ENCODE results near the gene PAX5. TPM values are rescaled to one million over a fixed set of nuclear protein-coding genes. Genes with fewer than 3 reads are reported as not detected.

PAX5 gene
- total and polyA plus RNA-seq, 2 donors (not counting 1 experiment from before 2014, with no cell fraction given): 196 to 275 TPM

GRCh38 chr9:37032713-37033112 lies 1.4 kb downstream of the PAX5 start:
- Histone ChIP-seq H3K27ac (ENCODE audit: low read length in 2 of 2) (peak overlapping the region; percentile 98 to 100), H3K4me1 (ENCODE audit: control insufficient read depth in 2 of 2, insufficient read depth in 2 of 2, low read length in 2 of 2) (peaks cover 52 to 78% of the 10 kb centered on the region in 2 donors), H3K79me2 (ENCODE audit: control insufficient read depth, insufficient read depth, low read length) (peaks cover 99% of the 10 kb centered on the region), H3K9ac (ENCODE audit: low read length) (peak overlapping the region; percentile 98), H3K4me3 (ENCODE audit: control extremely low read depth in 1 of 5, extremely low read depth in 1 of 5, insufficient read depth in 1 of 5, low read depth in 2 of 5, low read length in 4 of 5) (peak overlapping the region; percentile 68 to 95 (median 86)), H3K4me2 (replicated peaks; ENCODE audit: low read depth, low read length, poor library complexity, severe bottlenecking) (peak overlapping the region; percentile 88), H3K9me3 (ENCODE audit: control extremely low read depth in 1 of 3, control insufficient read depth in 2 of 3, insufficient read depth in 1 of 3, low read length in 2 of 3) (no peaks in the 10 kb centered on the region), H2AFZ (ENCODE audit: insufficient read depth, low read depth, low read length, poor library complexity, severe bottlenecking) (peak overlapping the region; percentile 29), H3K27me3 (replicated peaks in 1 of 4; ENCODE audit: control extremely low read depth in 1 of 4, control insufficient read depth in 3 of 4, insufficient read depth in 4 of 4, low read length in 3 of 4) (no peaks in the 10 kb centered on the region), H4K20me1 (ENCODE audit: control insufficient read depth, insufficient read depth, low read length, poor library complexity, severe bottlenecking) (peaks cover 46% of the 10 kb centered on the region), H3K36me3 (replicated peaks in 1 of 2; ENCODE audit: control extremely low read depth in 1 of 2, control insufficient read depth in 1 of 2, extremely low read depth in 1 of 2, insufficient read depth in 2 of 2, low read length in 1 of 2) (peaks cover 0 to 10% of the 10 kb centered on the region in 2 experiments)
- TF ChIP-seq EZH2 (IDR thresholded peaks at IDR 0.05; ENCODE audit: borderline replicate concordance, insufficient read depth, low read depth, low read length, poor library complexity, severe bottlenecking) (no peak), CTCF (IDR thresholded peaks at IDR 0.05) (no peak)
- Mint-ChIP-seq H3K9me3 (ENCODE audit: insufficient read depth) (no peaks in the 10 kb centered on the region), H3K4me3 (peak overlapping the region; percentile 89), H3K27me3 (no peaks in the 10 kb centered on the region), H3K4me1 (peaks cover 74% of the 10 kb centered on the region), H3K27ac (peak overlapping the region; percentile 96)
- ATAC-seq (ENCODE audit: low read depth) (peak; percentile 7), DNase-seq (peak; percentile 71)
- POLR2A ChIA-PET: interaction anchor here (0.6 to 1.7 kb wide), 5 partner anchors 10 to 44 kb away, joined by 3 to 4 read pairs (median 4); no protein-coding TSS in a partner anchor
- CTCF ChIA-PET: interaction anchor here (1.2 to 3.0 kb wide), 2 partner anchors 35 to 293 kb away, joined by 3 to 13 read pairs; no protein-coding TSS in a partner anchor
- intact Hi-C loops (cut with micrococcal nuclease): no loop called here
- WGBS (ENCODE audit: insufficient coverage): 0% methylated on average over 1 of the region's 3 CpGs

GRCh38 chr9:37031902-37032301 lies 2.2 kb downstream of the PAX5 start:
- Histone ChIP-seq H3K36me3 (replicated peaks in 1 of 2; ENCODE audit: control extremely low read depth in 1 of 2, control insufficient read depth in 1 of 2, extremely low read depth in 1 of 2, insufficient read depth in 2 of 2, low read length in 1 of 2) (peaks cover 0 to 10% of the 10 kb centered on the region in 2 experiments), H3K79me2 (ENCODE audit: control insufficient read depth, insufficient read depth, low read length) (peaks cover 99% of the 10 kb centered on the region), H3K4me2 (replicated peaks; ENCODE audit: low read depth, low read length, poor library complexity, severe bottlenecking) (peak overlapping the region; percentile 88), H2AFZ (ENCODE audit: insufficient read depth, low read depth, low read length, poor library complexity, severe bottlenecking) (no peak overlapping the region), H4K20me1 (ENCODE audit: control insufficient read depth, insufficient read depth, low read length, poor library complexity, severe bottlenecking) (peaks cover 52% of the 10 kb centered on the region), H3K4me1 (ENCODE audit: control insufficient read depth in 2 of 2, insufficient read depth in 2 of 2, low read length in 2 of 2) (peaks cover 45 to 75% of the 10 kb centered on the region in 2 donors), H3K4me3 (ENCODE audit: control extremely low read depth in 1 of 5, extremely low read depth in 1 of 5, insufficient read depth in 1 of 5, low read depth in 2 of 5, low read length in 4 of 5) (peak overlapping the region; percentile 68 to 95 (median 86)), H3K9ac (ENCODE audit: low read length) (peak overlapping the region; percentile 98), H3K27me3 (replicated peaks in 1 of 4; ENCODE audit: control extremely low read depth in 1 of 4, control insufficient read depth in 3 of 4, insufficient read depth in 4 of 4, low read length in 3 of 4) (no peaks in the 10 kb centered on the region), H3K9me3 (ENCODE audit: control extremely low read depth in 1 of 3, control insufficient read depth in 2 of 3, insufficient read depth in 1 of 3, low read length in 2 of 3) (no peaks in the 10 kb centered on the region), H3K27ac (ENCODE audit: low read length in 2 of 2) (peak overlapping the region; percentile 98 to 100)
- 37% methylated on average over 3 of the region's 6 CpGs for WGBS (ENCODE audit: insufficient coverage)
- POLR2A ChIA-PET: interaction anchor here (0.5 to 1.7 kb wide), 7 partner anchors 9 to 91 kb away, joined by 3 to 6 read pairs (median 4); no protein-coding TSS in a partner anchor
- intact Hi-C loops (cut with micrococcal nuclease): loop anchor here (1.0 kb wide), 1 partner anchor 159 kb away; no protein-coding TSS in a partner anchor
- Mint-ChIP-seq H3K27ac (peak overlapping the region; percentile 96), H3K4me3 (peak overlapping the region; percentile 89), H3K9me3 (ENCODE audit: insufficient read depth) (no peaks in the 10 kb centered on the region), H3K27me3 (no peaks in the 10 kb centered on the region), H3K4me1 (peaks cover 71% of the 10 kb centered on the region)
- ATAC-seq (ENCODE audit: low read depth) (no peak), DNase-seq (no peak)
- CTCF ChIA-PET: interaction anchor here (0.8 to 3.0 kb wide), 4 partner anchors 34 to 294 kb away, joined by 3 to 13 read pairs (median 3); no protein-coding TSS in a partner anchor
- TF ChIP-seq CTCF (IDR thresholded peaks at IDR 0.05) (no peak), EZH2 (IDR thresholded peaks at IDR 0.05; ENCODE audit: borderline replicate concordance, insufficient read depth, low read depth, low read length, poor library complexity, severe bottlenecking) (no peak)

Measured in B cell (primary cell).